Measurements from ENCODE around the gene KIF21A.

Gene KIF21A

DNA sequence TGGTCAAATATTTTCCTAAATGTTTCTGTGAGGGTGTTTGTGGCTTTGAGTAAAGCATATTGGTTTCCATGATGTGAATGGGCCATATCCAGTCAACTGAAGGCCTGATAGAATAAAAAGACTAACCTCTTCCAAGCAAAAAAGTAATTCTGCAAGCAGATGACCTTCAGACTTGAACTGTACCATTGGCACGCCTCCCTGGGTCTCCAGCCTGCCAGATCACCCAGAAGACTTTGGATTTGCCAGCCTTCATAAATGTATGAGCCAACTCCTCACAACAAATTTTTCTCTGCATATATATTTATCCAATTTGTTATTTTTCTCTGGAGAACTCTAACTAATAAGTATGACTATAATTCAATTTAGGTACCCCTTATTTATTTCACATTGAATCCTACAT, 190.3 kb downstream of the KIF21A start:
- DNase-seq = no peak

Data from DMS79 (cell line).